Retinal pigment epithelial cell (primary cell): ENCODE measurements around the gene LASP1.

Experiments
- DNase-seq: peaks from one replicate; pipeline ENCODE4 v3.0.0-alpha.2; 2010; ENCODE audit warnings: low read depth
- H3K4me3 ChIP-seq: 2 replicates; pipeline ENCODE4 v1.5.1; 2011; ENCODE audit warnings: mild to moderate bottlenecking, low read length, control low read depth, moderate library complexity
- TF ChIP-seq, protein P1 (sequence below): conservative IDR thresholded peaks from 2 replicates; pipeline ENCODE4 v1.5.1; 2011; ENCODE audit warnings: low read depth, low read length, control low read depth, inconsistent platforms

The LASP1 gene

DNA sequence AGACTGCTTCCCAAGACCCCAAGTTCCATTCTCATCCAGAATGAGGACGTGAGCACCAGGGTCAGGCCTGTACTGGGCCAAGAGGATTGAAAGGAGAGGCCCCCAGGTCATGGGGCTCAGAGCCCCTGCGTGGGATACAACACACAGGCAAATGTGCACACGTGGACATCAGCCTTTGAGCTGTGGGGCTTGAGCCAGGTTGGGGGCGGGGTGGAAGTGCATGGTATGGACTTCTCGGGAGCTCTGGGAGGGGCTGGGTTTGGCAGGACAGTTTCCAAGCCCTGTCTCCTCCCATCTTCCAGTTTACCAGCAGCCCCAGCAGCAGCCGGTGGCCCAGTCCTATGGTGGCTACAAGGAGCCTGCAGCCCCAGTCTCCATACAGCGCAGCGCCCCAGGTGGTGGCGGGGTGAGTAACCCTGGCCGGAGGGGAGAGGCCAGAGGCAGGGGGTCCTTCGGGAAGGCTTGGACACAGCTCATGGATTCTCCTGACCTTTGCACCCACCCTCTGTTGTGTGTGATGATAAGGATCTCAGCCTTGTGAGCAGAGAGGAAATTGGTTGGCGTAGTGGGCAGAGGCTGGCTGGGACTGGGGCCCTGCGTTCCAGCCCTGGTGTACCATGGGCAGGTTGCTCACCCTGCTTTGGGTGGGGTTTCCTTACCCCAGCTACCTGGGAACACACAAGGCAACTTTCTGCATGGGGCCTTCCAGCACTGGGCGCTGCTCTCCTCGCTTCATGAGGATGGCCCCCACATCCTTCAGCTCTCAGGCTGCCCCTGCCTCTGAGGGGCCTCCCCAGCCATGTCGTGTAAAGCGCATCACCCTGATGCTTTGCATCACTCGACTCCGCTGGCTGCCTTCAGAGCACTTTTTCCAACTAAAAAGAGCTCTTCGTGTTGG, 45.1 kb downstream of the LASP1 start:
- TF ChIP-seq, protein P1, sequence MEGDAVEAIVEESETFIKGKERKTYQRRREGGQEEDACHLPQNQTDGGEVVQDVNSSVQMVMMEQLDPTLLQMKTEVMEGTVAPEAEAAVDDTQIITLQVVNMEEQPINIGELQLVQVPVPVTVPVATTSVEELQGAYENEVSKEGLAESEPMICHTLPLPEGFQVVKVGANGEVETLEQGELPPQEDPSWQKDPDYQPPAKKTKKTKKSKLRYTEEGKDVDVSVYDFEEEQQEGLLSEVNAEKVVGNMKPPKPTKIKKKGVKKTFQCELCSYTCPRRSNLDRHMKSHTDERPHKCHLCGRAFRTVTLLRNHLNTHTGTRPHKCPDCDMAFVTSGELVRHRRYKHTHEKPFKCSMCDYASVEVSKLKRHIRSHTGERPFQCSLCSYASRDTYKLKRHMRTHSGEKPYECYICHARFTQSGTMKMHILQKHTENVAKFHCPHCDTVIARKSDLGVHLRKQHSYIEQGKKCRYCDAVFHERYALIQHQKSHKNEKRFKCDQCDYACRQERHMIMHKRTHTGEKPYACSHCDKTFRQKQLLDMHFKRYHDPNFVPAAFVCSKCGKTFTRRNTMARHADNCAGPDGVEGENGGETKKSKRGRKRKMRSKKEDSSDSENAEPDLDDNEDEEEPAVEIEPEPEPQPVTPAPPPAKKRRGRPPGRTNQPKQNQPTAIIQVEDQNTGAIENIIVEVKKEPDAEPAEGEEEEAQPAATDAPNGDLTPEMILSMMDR = no peak
- no peak for DNase-seq
- no peak overlapping the region for H3K4me3 ChIP-seq

DNA sequence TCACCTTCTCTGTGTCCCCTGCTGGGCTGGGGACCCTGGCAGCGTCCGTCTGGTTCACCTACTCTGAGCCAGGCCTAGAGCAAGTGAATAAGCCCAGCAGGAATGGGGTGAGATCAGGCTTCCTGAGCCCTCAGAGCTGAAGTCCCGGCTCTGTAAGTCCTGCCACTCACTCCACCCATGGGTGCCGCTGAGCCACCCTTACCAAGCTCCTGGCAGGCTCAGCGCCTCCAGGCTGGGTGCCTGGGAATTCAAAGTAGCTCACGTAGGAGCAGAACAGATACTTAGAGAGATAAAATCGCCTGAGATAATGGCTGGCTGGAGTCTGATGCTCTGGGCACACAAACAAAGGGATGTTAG, 45.8 kb downstream of the LASP1 start:
- DNase-seq = no peak
- TF ChIP-seq, protein P1 = no peak
- H3K4me3 ChIP-seq = no peak overlapping the region

DNA sequence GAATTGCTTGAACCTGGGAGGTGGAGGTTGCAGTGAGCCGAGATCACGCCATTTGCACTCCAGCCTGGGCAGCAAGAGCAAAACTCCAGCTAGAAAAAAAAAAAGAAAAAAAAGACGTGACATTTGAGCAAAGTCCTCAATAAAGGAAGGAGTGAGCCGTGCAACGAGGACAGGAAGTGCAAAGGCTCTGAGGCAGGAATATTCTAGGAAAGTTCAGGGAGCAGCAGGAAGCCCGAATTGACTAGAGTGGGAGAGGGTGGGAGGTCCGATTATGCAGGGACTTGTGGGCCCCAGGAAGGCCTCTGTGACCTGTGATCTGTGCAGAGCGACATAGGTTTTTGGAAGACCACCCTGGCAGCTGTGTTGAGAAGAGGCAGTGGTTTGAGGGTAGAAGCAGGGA, 46.9 kb downstream of the LASP1 start:
- H3K4me3 ChIP-seq = no peak overlapping the region
- DNase-seq = no peak
- TF ChIP-seq, protein P1 = no peak

DNA sequence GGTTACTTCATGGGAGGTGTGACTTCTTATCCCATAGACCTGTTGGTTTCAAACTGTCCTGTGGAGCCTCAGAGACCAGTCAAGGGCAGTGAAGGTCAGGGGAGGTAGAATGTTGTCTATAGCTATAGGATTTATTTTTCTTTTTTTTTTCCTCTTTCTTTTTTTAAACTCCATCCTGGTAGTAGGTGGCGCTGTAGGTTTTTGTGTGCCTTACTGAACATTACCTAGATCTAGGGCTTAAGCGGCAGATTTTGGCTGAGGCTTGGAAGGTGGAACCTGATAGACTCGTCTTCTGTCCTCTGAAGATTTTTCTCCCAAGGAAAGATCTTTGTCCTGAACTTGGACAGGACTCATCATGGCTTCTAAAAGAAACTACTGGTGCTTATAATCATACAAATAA, 47.4 kb downstream of the LASP1 start:
- no peak overlapping the region for H3K4me3 ChIP-seq
- TF ChIP-seq, protein P1 = peak; percentile 24
- DNase-seq = no peak

DNA sequence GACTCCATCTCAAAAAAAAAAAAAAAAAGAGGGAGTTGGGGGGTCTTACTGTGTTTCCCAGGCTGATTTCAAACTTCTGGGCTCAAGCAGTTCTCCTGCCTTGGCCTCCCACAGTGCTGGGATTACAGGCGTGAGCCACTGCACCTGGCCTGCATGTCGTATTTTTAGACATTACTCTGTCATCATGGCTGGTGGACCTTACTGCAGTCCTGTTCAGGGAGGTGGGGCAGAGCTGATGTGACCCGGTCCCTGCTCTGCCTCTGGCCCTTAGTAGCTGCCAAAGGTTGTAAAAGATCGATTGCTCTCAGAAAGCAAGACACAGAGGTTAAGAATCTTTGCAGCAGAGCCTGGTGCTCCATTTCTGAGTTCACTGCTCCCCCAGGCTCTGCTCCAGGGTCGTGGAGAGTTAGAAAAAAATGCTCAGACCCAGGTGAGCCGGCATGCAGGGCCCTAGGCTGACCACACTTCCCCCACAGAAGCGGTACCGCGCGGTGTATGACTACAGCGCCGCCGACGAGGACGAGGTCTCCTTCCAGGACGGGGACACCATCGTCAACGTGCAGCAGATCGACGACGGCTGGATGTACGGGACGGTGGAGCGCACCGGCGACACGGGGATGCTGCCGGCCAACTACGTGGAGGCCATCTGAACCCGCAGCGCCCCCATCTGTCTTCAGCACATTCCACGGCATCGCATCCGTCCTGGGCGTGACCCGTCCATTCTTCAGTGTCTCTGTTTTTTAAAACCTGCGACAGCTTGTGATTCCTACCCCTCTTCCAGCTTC, 48.5 kb downstream of the LASP1 start:
- DNase-seq = no peak
- TF ChIP-seq, protein P1 = peak; percentile 21

DNA sequence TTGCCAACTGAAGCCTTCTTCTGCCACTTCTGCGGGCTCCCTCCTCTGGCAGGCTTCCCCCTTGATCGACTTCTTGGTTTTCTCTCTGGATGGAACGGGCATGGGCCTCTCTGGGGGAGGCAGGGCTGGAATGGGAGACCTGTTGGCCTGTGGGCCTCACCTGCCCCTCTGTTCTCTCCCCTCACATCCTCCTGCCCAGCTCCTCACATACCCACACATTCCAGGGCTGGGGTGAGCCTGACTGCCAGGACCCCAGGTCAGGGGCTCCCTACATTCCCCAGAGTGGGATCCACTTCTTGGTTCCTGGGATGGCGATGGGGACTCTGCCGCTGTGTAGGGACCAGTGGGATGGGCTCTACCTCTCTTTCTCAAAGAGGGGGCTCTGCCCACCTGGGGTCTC, 49.1 kb downstream of the LASP1 start:
- TF ChIP-seq, protein P1 = no peak
- H3K4me3 ChIP-seq = no peak overlapping the region
- no peak for DNase-seq

More for the DNA sequence above, 48.5 kb downstream of the LASP1 start:
- no peak overlapping the region for H3K4me3 ChIP-seq
